ENCODE results near the gene TBC1D16. TPM values are rescaled to one million over a fixed set of nuclear protein-coding genes. Genes with fewer than 3 reads are reported as not detected.

TBC1D16 gene
- total and polyA plus RNA-seq, 2 experiments from 2014 or later = 13.0 to 30.3 TPM

DNA sequence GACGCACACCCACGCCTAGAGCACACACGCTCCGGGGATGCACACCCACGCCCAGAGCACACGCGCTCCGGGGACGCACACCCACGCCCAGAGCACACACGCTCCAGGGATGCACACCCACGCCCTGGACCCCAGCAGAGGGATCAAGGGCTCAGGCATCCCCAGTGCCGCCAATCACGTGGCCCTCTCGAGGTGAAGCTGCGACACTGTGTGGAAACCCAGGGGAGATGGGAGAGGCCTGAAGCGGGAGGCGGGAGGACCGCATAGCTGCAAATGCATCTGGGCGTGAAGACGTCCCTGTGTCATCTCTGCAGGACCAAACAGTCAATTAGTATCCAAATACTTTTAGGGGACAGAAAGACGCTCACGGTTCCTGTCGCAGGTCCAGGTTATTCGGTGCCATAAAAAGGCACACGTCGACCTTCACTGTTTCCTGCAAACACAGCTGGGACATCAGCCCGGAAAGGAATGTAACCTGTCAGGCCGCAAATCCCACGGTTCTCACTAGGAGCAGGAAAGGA is 56.4 kb downstream of the TBC1D16 start:
- Histone ChIP-seq H3K4me1 (ENCODE audit: low read depth) (no peaks in the 10 kb centered on the region), H3K27me3 (no peaks in the 10 kb centered on the region), H3K9me3 (ENCODE audit: low read depth) (no peaks in the 10 kb centered on the region), H3K27ac (no peak overlapping the region), H3K36me3 (no peaks in the 10 kb centered on the region), H3K4me3 (no peak overlapping the region)
- DNase-seq (ENCODE audit: low read depth in 1 of 2, low spot score in 1 of 2) = no peak
- TF ChIP-seq, protein P1, sequence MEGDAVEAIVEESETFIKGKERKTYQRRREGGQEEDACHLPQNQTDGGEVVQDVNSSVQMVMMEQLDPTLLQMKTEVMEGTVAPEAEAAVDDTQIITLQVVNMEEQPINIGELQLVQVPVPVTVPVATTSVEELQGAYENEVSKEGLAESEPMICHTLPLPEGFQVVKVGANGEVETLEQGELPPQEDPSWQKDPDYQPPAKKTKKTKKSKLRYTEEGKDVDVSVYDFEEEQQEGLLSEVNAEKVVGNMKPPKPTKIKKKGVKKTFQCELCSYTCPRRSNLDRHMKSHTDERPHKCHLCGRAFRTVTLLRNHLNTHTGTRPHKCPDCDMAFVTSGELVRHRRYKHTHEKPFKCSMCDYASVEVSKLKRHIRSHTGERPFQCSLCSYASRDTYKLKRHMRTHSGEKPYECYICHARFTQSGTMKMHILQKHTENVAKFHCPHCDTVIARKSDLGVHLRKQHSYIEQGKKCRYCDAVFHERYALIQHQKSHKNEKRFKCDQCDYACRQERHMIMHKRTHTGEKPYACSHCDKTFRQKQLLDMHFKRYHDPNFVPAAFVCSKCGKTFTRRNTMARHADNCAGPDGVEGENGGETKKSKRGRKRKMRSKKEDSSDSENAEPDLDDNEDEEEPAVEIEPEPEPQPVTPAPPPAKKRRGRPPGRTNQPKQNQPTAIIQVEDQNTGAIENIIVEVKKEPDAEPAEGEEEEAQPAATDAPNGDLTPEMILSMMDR (IDR thresholded peaks at IDR 0.05; ENCODE audit: low read depth, low read length) = no peak

DNA sequence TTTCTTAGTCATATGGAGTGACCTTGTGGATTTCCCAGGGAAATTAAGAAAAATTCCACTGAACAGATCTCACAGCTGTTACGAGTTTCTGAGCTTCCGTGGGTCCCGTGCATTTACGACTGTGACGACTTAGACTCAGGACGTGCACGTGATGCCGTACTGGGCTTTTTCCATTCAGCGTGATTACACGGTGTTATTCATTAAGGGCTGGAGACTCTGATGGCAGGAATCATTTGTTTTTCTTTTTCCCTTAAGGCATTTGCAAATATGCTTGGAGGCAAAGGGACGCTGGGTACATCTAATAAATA is 57.2 kb downstream of the TBC1D16 start:
- no peak for DNase-seq (ENCODE audit: low read depth in 1 of 2, low spot score in 1 of 2)
- no peak overlapping the region for H3K4me3 ChIP-seq
- no peak overlapping the region for H3K27ac ChIP-seq
- no peaks in the 10 kb centered on the region for H3K9me3 ChIP-seq (ENCODE audit: low read depth)
- H3K36me3 ChIP-seq = no peaks in the 10 kb centered on the region
- TF ChIP-seq, protein P1 (IDR thresholded peaks at IDR 0.05; ENCODE audit: low read depth, low read length) = no peak
- no peaks in the 10 kb centered on the region for H3K4me1 ChIP-seq (ENCODE audit: low read depth)
- H3K27me3 ChIP-seq = no peaks in the 10 kb centered on the region

DNA sequence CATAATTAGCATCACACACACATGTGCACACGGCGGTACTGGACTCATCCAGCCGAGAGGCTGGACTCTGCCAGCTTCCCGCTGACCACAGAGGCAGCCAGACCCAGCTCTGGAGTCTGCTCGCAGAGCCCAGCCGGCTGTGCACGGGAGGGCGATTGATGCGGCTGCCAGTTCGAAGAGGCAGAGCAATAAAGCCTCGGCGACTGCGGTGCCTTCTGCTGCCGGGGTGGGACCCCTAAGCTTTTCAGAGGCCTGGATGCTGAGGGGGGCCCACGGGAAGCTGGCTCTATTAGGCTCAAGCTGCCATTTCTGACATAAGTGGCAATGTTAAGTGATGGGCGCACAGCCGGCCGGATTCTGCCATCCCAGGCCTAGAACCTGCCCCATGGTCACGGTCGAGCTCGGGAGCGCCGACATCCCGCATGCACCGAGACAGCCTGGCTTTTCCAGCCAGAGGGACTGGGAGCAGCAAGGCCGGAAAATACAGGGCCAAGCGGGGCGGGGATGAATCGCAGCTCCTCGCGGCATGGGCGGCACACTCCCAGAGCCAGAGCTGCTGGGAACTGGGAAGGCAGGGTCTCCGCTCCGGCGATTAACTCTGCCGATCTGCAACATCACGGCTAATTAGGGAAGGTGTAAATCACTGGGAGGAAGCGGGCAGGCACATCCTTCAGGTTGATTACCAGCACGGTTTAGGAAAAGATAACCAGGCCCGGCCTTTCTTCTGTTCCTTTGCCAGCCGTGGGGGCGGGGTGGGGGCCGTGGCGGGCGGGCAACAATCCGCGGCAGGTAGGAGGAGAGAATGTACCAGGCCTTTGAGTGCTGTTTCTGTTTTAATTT is 57.7 kb downstream of the TBC1D16 start:
- H3K27ac ChIP-seq = no peak overlapping the region
- H3K4me3 ChIP-seq = no peak overlapping the region
- no peaks in the 10 kb centered on the region for H3K36me3 ChIP-seq
- no peaks in the 10 kb centered on the region for H3K27me3 ChIP-seq
- TF ChIP-seq, protein P1 (IDR thresholded peaks at IDR 0.05; ENCODE audit: low read depth, low read length) = no peak
- no peaks in the 10 kb centered on the region for H3K9me3 ChIP-seq (ENCODE audit: low read depth)
- no peak for DNase-seq (ENCODE audit: low read depth in 1 of 2, low spot score in 1 of 2)
- H3K4me1 ChIP-seq (ENCODE audit: low read depth) = no peaks in the 10 kb centered on the region

GRCh38 chr17:79977161-79977631 is 58.5 kb downstream of the TBC1D16 start:
- H3K27me3 ChIP-seq = no peaks in the 10 kb centered on the region

GRCh38 chr17:79976451-79976850 is 59.2 kb downstream of the TBC1D16 start:
- H3K36me3 ChIP-seq = no peaks in the 10 kb centered on the region
- no peak overlapping the region for H3K4me3 ChIP-seq
- no peak for DNase-seq (ENCODE audit: low read depth in 1 of 2, low spot score in 1 of 2)
- H3K27me3 ChIP-seq = no peaks in the 10 kb centered on the region
- H3K9me3 ChIP-seq (ENCODE audit: low read depth) = no peaks in the 10 kb centered on the region
- no peak overlapping the region for H3K27ac ChIP-seq
- TF ChIP-seq, protein P1 (IDR thresholded peaks at IDR 0.05; ENCODE audit: low read depth, low read length) = no peak
- H3K4me1 ChIP-seq (ENCODE audit: low read depth) = no peaks in the 10 kb centered on the region

More at GRCh38 chr17:79977161-79977631, 58.5 kb downstream of the TBC1D16 start:
- DNase-seq (ENCODE audit: low read depth in 1 of 2, low spot score in 1 of 2) = no peak
- no peaks in the 10 kb centered on the region for H3K9me3 ChIP-seq (ENCODE audit: low read depth)
- H3K27ac ChIP-seq = no peak overlapping the region
- TF ChIP-seq, protein P1 (IDR thresholded peaks at IDR 0.05; ENCODE audit: low read depth, low read length) = no peak
- no peak overlapping the region for H3K4me3 ChIP-seq
- H3K36me3 ChIP-seq = no peaks in the 10 kb centered on the region
- H3K4me1 ChIP-seq (ENCODE audit: low read depth) = no peaks in the 10 kb centered on the region

All from cardiac muscle cell (in vitro differentiated cells and primary cell).